Measurements from ENCODE around the gene SLC4A11. TPM values are rescaled to one million over a fixed set of nuclear protein-coding genes. Genes with fewer than 3 reads are reported as not detected.
"Not testable (repeated sequence)": the region's sequence is repeated elsewhere in the genome, so short reads cannot be mapped to it uniquely, and the experiment has no call there.

SLC4A11 gene
- total RNA-seq, 1 donor from 2014 or later = 5.0 TPM

DNA sequence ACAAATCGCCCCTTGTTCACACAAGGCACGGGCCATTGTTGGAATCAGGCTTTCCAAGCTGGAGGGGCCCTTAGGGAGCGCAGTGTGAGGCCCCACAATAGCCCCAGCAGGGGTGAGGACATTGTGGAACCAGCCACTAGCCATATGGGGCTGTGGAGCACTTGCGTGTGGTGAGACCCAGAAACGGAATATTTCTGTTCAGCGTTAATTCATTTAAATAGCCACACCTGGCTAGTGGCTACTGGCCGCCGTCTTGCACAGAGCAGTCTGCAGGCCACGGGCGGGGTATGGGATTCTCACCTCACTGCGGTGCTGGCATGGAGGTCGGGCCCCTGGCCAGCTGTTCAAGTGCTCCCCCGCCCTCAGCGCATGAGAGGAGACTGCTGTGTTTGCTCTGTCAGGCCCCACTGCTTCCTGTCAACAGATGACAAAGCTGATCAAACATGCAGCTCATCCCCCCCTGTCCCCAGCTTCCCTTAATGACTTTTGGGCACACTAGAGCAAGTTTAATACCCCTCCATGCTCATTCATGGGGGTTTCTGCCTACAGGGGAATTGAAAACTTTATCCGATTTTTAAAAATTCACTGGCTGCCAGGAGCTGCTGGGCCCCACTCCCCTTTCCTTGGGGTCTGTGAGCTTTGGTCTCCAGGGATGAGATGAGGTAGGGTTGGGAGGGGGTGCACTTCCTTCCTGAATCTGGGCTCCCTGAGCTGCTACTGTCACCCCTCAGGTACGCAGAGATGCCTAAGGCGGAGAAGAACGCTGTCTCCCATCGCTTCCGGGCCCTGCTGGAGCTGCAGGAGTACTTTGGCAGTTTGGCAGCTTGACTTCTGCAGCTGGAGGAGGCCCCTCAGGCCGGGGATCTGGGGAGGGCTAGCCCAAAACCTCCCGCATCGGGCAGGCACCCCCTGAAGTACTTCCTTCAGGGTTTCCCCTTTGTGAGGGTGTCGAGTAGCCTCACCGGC lies 16.1 kb downstream of the SLC4A11 start:
- TF ChIP-seq, protein P1, sequence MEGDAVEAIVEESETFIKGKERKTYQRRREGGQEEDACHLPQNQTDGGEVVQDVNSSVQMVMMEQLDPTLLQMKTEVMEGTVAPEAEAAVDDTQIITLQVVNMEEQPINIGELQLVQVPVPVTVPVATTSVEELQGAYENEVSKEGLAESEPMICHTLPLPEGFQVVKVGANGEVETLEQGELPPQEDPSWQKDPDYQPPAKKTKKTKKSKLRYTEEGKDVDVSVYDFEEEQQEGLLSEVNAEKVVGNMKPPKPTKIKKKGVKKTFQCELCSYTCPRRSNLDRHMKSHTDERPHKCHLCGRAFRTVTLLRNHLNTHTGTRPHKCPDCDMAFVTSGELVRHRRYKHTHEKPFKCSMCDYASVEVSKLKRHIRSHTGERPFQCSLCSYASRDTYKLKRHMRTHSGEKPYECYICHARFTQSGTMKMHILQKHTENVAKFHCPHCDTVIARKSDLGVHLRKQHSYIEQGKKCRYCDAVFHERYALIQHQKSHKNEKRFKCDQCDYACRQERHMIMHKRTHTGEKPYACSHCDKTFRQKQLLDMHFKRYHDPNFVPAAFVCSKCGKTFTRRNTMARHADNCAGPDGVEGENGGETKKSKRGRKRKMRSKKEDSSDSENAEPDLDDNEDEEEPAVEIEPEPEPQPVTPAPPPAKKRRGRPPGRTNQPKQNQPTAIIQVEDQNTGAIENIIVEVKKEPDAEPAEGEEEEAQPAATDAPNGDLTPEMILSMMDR (IDR thresholded peaks at IDR 0.05) = no peak
- ATAC-seq = peak; percentile 29 to 51
- DNase-seq = no peak
- peaks cover 47% of the 10 kb centered on the region for H3K36me3 ChIP-seq
- peaks cover 9% of the 10 kb centered on the region for H3K4me1 ChIP-seq
- no peak overlapping the region for H3K4me3 ChIP-seq
- no peak overlapping the region for H3K27ac ChIP-seq
- H3K27me3 ChIP-seq (ENCODE audit: low read depth) = no peaks in the 10 kb centered on the region
- intact Hi-C loops (cut with DNase I) = no loop called here
- no peaks in the 10 kb centered on the region for H3K9me3 ChIP-seq

DNA sequence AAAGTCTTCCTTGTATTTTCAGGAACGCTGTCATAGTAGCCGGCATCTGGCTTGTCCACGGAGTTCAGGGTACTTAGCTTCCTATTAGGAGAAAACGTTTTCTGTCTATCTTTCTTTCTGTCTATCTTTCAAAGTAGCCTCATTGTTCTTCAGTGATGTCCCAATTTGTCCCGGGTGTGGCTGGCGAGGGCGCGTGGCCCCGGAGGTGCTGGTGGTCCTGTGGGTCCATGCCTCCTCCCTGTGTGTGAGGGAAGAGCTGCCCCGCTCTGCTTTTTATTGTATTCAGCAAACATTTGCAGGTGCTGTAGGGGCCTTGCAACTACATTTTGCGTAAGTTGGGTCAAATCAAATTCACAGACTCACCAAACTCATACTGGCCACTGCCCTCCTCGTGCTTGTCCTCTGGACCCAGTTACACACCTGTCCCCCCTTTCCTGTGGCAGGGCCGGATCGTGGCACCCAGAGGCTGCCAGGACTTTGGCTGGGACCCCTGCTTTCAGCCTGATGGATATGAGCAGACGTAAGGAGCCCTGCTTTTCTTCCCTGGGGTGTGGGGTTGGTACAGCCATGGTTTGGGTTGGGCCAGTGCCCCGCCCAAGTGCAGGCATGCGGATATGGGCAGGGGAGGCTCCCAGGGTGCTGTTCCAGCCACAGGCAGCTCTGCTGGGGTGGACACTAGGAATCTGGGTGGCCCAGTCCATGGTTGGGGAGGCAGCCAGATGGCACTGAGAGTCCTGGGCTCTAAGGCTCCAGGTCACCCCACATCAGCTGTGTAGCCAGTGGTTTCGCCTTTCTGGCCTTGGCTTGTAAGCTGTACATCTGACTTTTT lies 17.4 kb downstream of the SLC4A11 start:
- H3K36me3 ChIP-seq = peaks cover 54% of the 10 kb centered on the region
- TF ChIP-seq, protein P1 (IDR thresholded peaks at IDR 0.05) = no peak
- H3K4me3 ChIP-seq = no peak overlapping the region
- H3K9me3 ChIP-seq = no peaks in the 10 kb centered on the region
- intact Hi-C loops (cut with DNase I) = no loop called here
- ATAC-seq (peak; percentile 31 to 58), DNase-seq (no peak)
- H3K4me1 ChIP-seq = peaks cover 9% of the 10 kb centered on the region
- no peaks in the 10 kb centered on the region for H3K27me3 ChIP-seq (ENCODE audit: low read depth)
- no peak overlapping the region for H3K27ac ChIP-seq

DNA sequence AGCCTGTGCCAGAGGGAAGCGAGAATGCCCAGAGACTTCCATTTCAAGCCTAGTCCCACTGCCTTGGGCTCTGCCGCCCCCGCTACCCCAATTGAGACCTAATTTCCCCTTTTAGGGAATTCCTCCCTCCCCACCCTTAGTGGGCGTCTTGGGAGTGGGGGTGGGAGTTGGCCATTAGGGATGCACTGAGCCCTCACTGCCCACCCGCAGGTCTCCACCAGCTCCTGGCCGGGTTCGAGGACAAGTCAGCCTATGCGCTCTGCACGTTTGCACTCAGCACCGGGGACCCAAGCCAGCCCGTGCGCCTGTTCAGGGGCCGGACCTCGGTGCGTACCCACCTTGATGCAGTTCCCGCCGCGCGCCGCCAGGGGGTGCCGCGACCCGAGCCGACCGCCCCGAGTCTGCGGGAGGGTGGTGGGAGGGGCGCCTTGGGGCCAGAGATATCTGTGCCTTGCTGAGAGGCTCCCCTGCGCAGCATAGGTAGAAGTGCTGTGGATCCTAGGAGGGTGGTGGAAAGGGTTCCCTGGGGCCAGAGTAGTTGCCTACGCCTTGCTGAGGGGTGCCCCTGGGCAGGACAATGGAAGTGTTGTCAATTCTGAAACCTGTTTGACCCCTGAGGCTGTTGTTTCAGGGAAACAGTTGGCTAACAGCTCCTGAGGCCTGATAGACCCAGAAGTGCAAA lies 20.5 kb downstream of the SLC4A11 start:
- H3K36me3 ChIP-seq = peaks cover 76% of the 10 kb centered on the region
- TF ChIP-seq, protein P1 (IDR thresholded peaks at IDR 0.05) = peak; percentile 94

DNA sequence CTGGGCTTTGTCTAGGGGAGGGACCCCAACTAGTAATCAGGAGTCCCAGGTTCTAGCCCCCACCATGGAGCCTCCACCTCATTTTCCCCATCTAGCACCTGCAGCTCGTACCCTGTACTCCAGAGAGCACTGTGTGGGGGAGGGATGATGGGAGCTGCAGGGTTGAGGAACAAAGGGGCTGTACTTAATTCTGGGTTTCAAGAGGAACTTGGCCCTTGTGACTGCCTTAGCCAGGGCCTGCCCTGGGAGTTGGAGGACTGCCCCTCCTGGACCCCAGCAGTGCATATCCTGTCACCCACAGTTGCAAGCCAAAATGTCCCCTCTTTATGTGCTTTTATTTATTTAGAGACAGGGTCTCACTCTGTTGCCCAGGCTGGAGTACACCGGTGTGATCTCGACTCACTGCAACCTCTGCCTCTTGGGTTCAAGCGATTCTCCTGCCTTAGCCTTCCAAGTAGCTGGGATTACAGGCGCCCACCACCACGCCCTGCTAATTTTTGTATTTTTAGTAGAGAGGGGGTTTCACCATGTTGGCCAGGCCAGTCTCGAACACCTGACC lies 23.6 kb downstream of the SLC4A11 start:
- H3K4me3 ChIP-seq; DNase-seq; H3K9me3 ChIP-seq; H3K27ac ChIP-seq; H3K27me3 ChIP-seq (ENCODE audit: low read depth); ATAC-seq; intact Hi-C loops (cut with DNase I): not testable (repeated sequence)
- Histone ChIP-seq H3K4me1 (peaks cover 12% of the 10 kb centered on the region), H3K36me3 (peaks cover 51% of the 10 kb centered on the region)

More for the DNA sequence above, 20.5 kb downstream of the SLC4A11 start:
- Histone ChIP-seq H3K4me3 (peak overlapping the region; percentile 12), H3K9me3 (no peaks in the 10 kb centered on the region), H3K27me3 (ENCODE audit: low read depth) (no peaks in the 10 kb centered on the region), H3K4me1 (peaks cover 9% of the 10 kb centered on the region), H3K27ac (no peak overlapping the region)
- peak; percentile 87 to 89 for ATAC-seq
- peak; percentile 82 for DNase-seq
- intact Hi-C loops (cut with DNase I) = no loop called here

DNA sequence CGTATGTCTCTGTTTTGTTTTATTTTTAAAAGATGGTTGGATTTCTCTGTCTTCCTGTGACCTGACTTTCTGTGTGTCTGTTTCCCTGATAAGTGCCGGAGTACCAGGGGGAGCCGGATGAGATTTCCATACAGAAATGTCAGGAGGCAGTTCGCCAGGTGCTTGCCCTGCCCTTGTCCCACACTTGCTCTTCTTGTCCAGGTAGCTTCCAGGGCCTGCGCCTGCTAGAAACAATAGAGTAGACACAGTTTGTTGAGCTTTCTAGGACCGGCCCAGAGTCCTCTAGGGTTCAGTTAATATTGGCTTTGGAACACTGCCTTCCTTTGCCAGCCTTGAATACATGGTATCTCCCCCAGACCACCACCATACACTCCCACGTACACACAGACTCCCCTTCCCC lies 25.8 kb downstream of the SLC4A11 start:
- no peak for ATAC-seq
- no peak overlapping the region for H3K27ac ChIP-seq
- no peak overlapping the region for H3K4me3 ChIP-seq
- no peak for DNase-seq
- no peaks in the 10 kb centered on the region for H3K9me3 ChIP-seq
- H3K36me3 ChIP-seq = peaks cover 42% of the 10 kb centered on the region
- no peaks in the 10 kb centered on the region for H3K27me3 ChIP-seq (ENCODE audit: low read depth)
- intact Hi-C loops (cut with DNase I) = no loop called here
- H3K4me1 ChIP-seq = peaks cover 18% of the 10 kb centered on the region
- TF ChIP-seq, protein P1 (IDR thresholded peaks at IDR 0.05) = no peak
